ENCODE results near the gene ATP5PF. TPM values are rescaled to one million over a fixed set of nuclear protein-coding genes. Genes with fewer than 3 reads are reported as not detected.

The ATP5PF gene
- total RNA-seq, 4 donors from 2014 or later, result 41.2 to 113 (median 51.7) TPM

GRCh38 chr21:25737421-25737820 is 2.7 kb upstream of the ATP5PF start:
- no peak for TF ChIP-seq POLR2A (IDR thresholded peaks at IDR 0.05)
- TF ChIP-seq, protein P1, sequence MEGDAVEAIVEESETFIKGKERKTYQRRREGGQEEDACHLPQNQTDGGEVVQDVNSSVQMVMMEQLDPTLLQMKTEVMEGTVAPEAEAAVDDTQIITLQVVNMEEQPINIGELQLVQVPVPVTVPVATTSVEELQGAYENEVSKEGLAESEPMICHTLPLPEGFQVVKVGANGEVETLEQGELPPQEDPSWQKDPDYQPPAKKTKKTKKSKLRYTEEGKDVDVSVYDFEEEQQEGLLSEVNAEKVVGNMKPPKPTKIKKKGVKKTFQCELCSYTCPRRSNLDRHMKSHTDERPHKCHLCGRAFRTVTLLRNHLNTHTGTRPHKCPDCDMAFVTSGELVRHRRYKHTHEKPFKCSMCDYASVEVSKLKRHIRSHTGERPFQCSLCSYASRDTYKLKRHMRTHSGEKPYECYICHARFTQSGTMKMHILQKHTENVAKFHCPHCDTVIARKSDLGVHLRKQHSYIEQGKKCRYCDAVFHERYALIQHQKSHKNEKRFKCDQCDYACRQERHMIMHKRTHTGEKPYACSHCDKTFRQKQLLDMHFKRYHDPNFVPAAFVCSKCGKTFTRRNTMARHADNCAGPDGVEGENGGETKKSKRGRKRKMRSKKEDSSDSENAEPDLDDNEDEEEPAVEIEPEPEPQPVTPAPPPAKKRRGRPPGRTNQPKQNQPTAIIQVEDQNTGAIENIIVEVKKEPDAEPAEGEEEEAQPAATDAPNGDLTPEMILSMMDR (IDR thresholded peaks at IDR 0.05), result no peak
- TF ChIP-seq EP300 (IDR thresholded peaks at IDR 0.05), result no peak
- H3K27ac ChIP-seq, result no peak overlapping the region
- 68 to 70% methylated on average over 1 of the region's 1 CpG for WGBS, 2 donors

DNA sequence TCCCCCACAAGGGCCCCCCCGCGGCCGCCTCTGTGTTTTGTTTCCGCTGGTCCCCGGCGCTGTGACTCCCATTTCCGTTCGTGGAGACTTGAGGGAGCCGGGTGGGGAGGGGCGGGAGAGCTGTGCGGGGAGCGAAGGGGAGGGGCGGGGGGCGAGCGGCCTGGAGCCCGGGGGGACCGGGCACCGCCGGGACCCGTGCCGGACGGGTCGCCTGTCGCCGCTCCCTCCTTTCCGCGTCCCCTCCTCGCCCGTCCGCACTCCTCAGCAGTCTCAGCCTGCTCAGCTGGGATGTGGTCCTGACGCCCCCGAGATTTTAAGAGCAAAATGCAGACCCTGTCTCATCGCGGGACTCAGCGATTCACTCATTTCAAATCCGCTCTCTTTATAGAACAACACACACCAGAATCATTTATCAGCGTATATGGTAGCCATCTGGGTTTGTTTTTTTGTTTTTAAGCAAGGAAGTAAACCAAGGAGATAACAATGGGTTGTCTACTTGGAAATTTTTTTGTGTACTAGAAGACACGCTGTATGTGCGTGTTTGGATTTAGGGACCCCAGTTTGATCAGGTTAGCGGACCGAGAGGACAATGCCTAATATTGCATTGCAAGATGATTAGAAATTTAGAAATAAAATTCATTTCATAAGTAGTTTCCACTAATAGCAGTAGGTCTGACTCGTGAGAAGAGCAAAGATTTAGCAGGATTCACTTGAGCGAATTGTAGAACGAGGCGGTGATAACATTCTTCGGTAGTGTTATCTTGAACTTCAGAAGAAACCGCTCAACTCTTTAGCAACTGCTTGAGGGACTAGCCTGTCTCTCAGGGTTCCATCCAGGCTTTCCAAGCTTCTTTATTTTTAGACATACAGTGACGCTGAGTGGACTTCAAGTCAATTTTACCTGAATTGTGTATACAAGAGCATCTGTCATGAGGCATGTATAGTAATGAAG is 1.2 kb upstream of the ATP5PF start:
- H3K4me1 ChIP-seq, result peaks cover 0 to 66% (median 15%) of the 10 kb centered on the region in 4 donors
- 0% methylated on average over 24 to 42 of the region's 48 CpGs for WGBS, 2 donors
- peak; percentile 73 to 77 for DNase-seq (ENCODE audit: low spot score in 2 of 2)
- H3K9me3 ChIP-seq, result no peaks in the 10 kb centered on the region
- no peaks in the 10 kb centered on the region for H3K27me3 ChIP-seq
- H3K27ac ChIP-seq, result peak overlapping the region; percentile 94 to 99 (median 98)
- TF ChIP-seq, protein P1 (IDR thresholded peaks at IDR 0.05), result no peak
- TF ChIP-seq EP300 (IDR thresholded peaks at IDR 0.05) (no peak), POLR2A (IDR thresholded peaks at IDR 0.05) (no peak)
- peaks cover 0 to 4% (median 0%) of the 10 kb centered on the region in 3 donors for H3K36me3 ChIP-seq
- peak overlapping the region; percentile 71 to 99 (median 80) for H3K4me3 ChIP-seq

More at GRCh38 chr21:25737421-25737820, 2.7 kb upstream of the ATP5PF start:
- no peaks in the 10 kb centered on the region for H3K27me3 ChIP-seq
- H3K4me3 ChIP-seq, result no peak overlapping the region
- no peak for DNase-seq (ENCODE audit: low spot score in 2 of 2)
- H3K9me3 ChIP-seq, result no peaks in the 10 kb centered on the region
- no peaks in the 10 kb centered on the region for H3K36me3 ChIP-seq
- H3K4me1 ChIP-seq, result peaks cover 0 to 51% (median 12%) of the 10 kb centered on the region in 4 donors

GRCh38 chr21:25734654-25734903 is 125 bp downstream of the ATP5PF start:
- H3K4me1 ChIP-seq, result peaks cover 0 to 70% (median 15%) of the 10 kb centered on the region in 4 donors
- peaks cover 0 to 4% (median 0%) of the 10 kb centered on the region in 3 donors for H3K36me3 ChIP-seq
- WGBS, 2 donors, result 0 to 1% methylated on average over 9 to 10 of the region's 10 CpGs
- H3K27ac ChIP-seq, result peak overlapping the region; percentile 94 to 99 (median 98)
- H3K27me3 ChIP-seq, result no peaks in the 10 kb centered on the region
- peak overlapping the region; percentile 71 to 99 (median 80) for H3K4me3 ChIP-seq
- H3K9me3 ChIP-seq, result no peaks in the 10 kb centered on the region
- peak; percentile 67 to 85 for TF ChIP-seq POLR2A (IDR thresholded peaks at IDR 0.05)
- TF ChIP-seq, protein P1 (IDR thresholded peaks at IDR 0.05), result no peak
- no peak for TF ChIP-seq EP300 (IDR thresholded peaks at IDR 0.05)
- no peak for DNase-seq (ENCODE audit: low spot score in 2 of 2)

GRCh38 chr21:25733859-25734653 is 648 bp downstream of the ATP5PF start:
- Histone ChIP-seq H3K9me3 (no peaks in the 10 kb centered on the region), H3K27ac (peak overlapping the region; percentile 94 to 99 (median 98)), H3K4me3 (peak overlapping the region; percentile 71 to 99 (median 80)), H3K36me3 (peaks cover 0 to 6% (median 2%) of the 10 kb centered on the region in 3 donors), H3K27me3 (no peaks in the 10 kb centered on the region), H3K4me1 (peaks cover 0 to 67% (median 15%) of the 10 kb centered on the region in 4 donors)
- WGBS, 2 donors, result 6% methylated on average over 25 to 30 of the region's 30 CpGs
- no peak for TF ChIP-seq EP300 (IDR thresholded peaks at IDR 0.05)
- DNase-seq (ENCODE audit: low spot score in 2 of 2), result no peak

DNA sequence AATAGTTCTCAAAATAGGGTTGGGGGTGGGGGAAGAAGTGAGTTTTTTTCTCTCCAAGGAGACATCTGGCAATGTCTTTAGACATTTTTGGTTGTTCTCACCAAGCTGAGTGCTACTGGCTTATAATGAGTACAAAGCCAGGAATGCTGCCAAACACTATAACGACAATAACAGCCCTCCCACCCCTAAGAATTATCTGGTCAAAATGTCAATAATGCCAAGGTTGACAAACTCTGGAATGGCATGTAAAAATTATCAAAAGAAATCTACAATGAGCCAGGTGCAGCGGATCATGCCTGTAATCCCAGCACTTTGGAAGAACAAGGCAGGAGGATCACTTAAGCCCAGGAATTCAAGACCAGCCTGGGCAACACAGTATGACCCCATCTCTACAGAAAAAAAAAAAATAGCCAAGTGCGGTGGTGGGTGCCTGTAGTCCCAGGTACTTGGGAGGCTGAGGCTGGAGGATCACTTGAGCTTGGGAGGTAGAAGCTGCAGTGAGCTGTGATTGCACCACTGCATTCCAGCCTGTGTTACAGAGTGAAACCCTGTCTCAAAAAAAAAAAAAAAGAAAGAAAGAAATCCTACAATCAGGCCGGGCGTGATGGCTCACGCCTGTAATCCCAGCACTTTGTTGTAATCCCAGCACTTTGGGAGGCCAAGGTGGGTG is 2.5 kb downstream of the ATP5PF start:
- peaks cover 3 to 24% (median 18%) of the 10 kb centered on the region in 3 donors for H3K36me3 ChIP-seq
- H3K4me1 ChIP-seq, result peaks cover 0 to 53% (median 13%) of the 10 kb centered on the region in 4 donors
- no peak overlapping the region for H3K4me3 ChIP-seq
- no peak for TF ChIP-seq EP300 (IDR thresholded peaks at IDR 0.05)
- TF ChIP-seq POLR2A (IDR thresholded peaks at IDR 0.05), result no peak
- TF ChIP-seq, protein P1 (IDR thresholded peaks at IDR 0.05), result no peak
- 73 to 78% methylated on average over 6 of the region's 6 CpGs for WGBS, 2 donors
- no peaks in the 10 kb centered on the region for H3K9me3 ChIP-seq
- no peak overlapping the region for H3K27ac ChIP-seq
- no peaks in the 10 kb centered on the region for H3K27me3 ChIP-seq
- DNase-seq (ENCODE audit: low spot score in 2 of 2), result no peak
